Epithelial cell of umbilical artery (primary cell): ENCODE results near the gene NAA20. TPM values are rescaled to one million over a fixed set of nuclear protein-coding genes. Genes with fewer than 3 reads are reported as not detected.

Source experiments
- total RNA-seq: library from RNA; depleted of rRNA; stranded (reverse); fragments of >200 nt; gene quantifications from 2 replicates; pipeline ENCODE4 v1.2.3, GENCODE V29; 2014

NAA20 gene, protein sequence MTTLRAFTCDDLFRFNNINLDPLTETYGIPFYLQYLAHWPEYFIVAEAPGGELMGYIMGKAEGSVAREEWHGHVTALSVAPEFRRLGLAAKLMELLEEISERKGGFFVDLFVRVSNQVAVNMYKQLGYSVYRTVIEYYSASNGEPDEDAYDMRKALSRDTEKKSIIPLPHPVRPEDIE
- total RNA-seq = 56.8 and 71.0 TPM in 2 replicates

DNA sequence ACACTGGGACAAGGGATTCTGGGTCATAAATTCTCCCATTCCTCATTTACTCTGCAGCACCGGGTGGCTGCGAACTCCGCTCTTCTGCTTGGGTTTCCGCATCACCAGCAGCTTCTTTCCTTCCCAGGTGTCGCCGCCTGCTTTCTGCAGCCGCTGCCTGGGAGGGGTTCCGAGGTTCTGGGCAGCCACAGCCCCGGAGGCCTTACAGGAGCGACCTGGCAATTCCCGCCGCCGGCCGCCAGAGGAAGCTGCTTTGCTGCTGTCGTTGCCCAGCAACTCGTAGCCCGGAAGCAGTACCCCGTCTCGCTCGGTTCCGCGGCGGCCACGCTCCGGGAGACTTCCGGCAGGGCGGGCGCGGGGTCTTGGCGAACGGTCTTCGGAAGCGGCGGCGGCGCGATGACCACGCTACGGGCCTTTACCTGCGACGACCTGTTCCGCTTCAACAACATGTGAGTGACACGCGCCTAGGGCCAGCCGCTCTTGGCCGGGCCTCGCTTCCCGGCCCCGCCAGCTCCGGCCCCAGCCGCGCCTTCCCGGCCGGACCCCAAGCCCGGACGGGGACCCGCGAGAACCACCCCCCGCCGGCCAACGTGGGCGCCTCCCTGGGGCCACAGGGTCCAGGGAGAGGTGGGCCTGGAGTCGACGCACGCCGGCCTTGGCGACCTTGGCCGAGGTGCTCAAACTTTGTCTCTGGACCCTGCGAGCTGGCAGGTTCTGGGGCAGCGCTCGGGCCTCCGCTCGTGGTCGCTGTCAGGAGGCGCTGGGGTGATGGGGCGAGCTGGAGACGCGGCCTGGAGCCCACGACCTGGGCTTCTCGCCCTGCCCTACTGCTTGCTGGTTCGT lies at the start of gene NAA20:
Gene NAA20 (plus strand): TSS at position 362 of the 843 bp plus-strand sequence. CDS start 35 bp downstream, at position 397.

DNA sequence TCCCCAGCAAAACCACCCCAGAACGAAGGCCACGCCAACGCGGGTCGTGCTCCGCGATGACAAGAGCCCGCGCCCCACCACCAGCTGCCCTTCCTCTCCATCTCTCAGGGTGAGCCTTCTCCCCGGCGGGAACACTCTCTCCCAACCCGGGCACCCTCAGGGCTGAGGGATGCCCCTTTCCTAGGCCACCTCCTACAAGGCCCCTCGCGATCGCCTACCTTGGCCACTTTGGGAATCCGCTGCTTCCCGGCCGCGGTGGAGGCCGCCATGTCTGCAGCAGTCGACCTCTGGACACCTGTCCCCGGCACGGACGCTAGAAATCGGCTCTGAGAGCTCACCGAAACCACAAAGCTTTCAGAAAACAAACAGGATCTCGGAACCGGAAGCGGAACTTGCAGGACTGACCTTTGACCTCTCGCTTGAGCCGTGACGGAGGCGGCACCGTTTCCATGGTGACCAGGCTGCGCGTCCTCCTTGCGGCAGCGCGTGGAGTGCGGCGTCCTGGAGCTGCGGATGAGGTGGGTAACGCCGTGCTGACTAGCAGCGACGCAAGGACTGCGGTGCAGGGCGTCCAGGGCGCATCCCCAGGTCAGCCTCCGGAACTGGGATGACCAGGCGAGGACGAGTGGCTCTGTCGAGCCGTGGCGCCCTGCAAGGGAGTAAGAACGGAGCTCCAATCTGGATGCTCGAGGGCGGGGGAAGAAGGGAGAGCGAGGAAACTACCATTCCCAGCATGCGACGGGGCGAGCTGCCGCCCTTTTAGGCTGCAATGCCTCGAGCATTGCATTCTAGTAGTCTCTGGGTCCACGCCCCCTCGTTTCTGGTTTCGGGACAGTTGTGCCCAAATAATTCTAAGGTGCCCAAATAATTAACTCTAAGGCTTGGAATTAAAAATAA lies 35.2 kb downstream of the NAA20 start, which contains the start of the genes CFAP61 and CRNKL1:
Gene CFAP61 (plus strand): TSS at position 459 of the 897 bp plus-strand sequence. CDS start 4,122 bp downstream, outside the sequence.
Gene CRNKL1 (minus strand): TSS at position 393 of the 897 bp plus-strand sequence. CDS start 124 bp downstream, at position 269.

Other genes with a start within 250 kb of the NAA20 start
- 27.6 and 35.9 TPM in 2 replicates for gene CRNKL1, start 35.1 kb downstream of the NAA20 start, total RNA-seq
- 0.32 TPM in 1 of 2 replicates, not detected in the other for gene CFAP61, start 35.2 kb downstream of the NAA20 start, total RNA-seq